ENCODE measurements around the gene USP15.
"Not testable (repeated sequence)": the region's sequence is repeated elsewhere in the genome, so short reads cannot be mapped to it uniquely, and the experiment has no call there.

The USP15 gene

DNA sequence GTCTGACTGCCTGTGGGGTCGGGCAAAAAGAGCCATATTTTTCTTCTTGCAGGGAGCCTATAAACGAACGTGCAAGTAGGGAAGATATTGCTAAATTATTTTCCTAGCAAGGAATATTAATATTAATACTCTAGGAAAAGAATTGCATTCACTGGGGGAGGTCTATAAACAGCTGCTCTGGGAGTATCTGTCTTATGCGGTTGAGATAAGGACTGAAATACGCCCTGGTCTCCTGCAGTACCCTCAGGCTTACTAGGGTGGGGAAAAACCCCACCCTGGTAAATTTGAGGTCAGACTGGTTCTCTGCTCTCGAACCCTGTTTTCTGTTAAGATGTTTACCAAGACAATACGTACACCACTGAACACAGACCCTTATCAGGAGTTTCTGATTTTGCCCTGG lies 203.0 kb downstream of the USP15 start:
- not testable (repeated sequence) for DNase-seq

All from NCI-H1105 treated with DMSO at 0.1 percent for 48 hours (cell line).